Nephron (organoid): ENCODE results near the gene MLPH.

ENCODE experiments used
- H3K27ac Mint-ChIP-seq, 3 experiments: 2 replicates each; pipeline ENCODE4 v1.8.0; 2020; ENCODE audit warnings: mixed read lengths in 3 of 3, mild to moderate bottlenecking in 2 of 3, moderate library complexity in 1 of 3
- H3K27me3 Mint-ChIP-seq: 2 replicates; pipeline ENCODE4 v1.8.0; 2021; ENCODE audit warnings: low read depth, mild to moderate bottlenecking, moderate library complexity, mixed read lengths
- H3K36me3 Mint-ChIP-seq: 2 replicates; pipeline ENCODE4 v1.8.0; 2020; ENCODE audit warnings: low read depth, mixed read lengths
- H3K4me1 Mint-ChIP-seq: 2 replicates; pipeline ENCODE4 v1.8.0; 2020; ENCODE audit warnings: mixed read lengths
- H3K4me3 Mint-ChIP-seq, 3 experiments: 2 replicates each; pipeline ENCODE4 v1.8.0; 2020; ENCODE audit warnings: mild to moderate bottlenecking in 3 of 3, mixed read lengths in 3 of 3, moderate library complexity in 2 of 3
- H3K9me3 Mint-ChIP-seq: 2 replicates; pipeline ENCODE4 v1.8.0; 2020; ENCODE audit warnings: mixed read lengths
- CTCF ChIP-seq, 3 experiments: fragments of 200-600 bp; sonication (generic); IDR thresholded peaks; one replicate each; pipeline ENCODE4 v1.5.0; 2021; ENCODE audit warnings: antibody characterized with exemption in 3 of 3; ENCODE audit not compliant: unreplicated experiment in 3 of 3

MLPH gene

GRCh38 chr2:237488901-237489860 is 2.1 kb downstream of the MLPH start:
- Mint-ChIP-seq H3K4me1 (peaks cover 11% of the 10 kb centered on the region), H3K4me3 (peak overlapping the region in 1 of 3 experiments; percentile 12), H3K9me3 (peaks cover 40% of the 10 kb centered on the region), H3K36me3 (no peaks in the 10 kb centered on the region), H3K27ac (no peak overlapping the region), H3K27me3 (peaks cover 72% of the 10 kb centered on the region)
- TF ChIP-seq CTCF (IDR thresholded peaks at IDR 0.05; ENCODE audit: unreplicated experiment in 3 of 3), result no peak

GRCh38 chr2:237490009-237490711 is 3.1 kb downstream of the MLPH start:
- Mint-ChIP-seq H3K4me3 (no peak overlapping the region), H3K9me3 (peaks cover 43% of the 10 kb centered on the region), H3K27me3 (peaks cover 66% of the 10 kb centered on the region), H3K27ac (peak overlapping the region in 1 of 3 experiments; percentile 54), H3K36me3 (no peaks in the 10 kb centered on the region), H3K4me1 (peaks cover 11% of the 10 kb centered on the region)
- no peak for TF ChIP-seq CTCF (IDR thresholded peaks at IDR 0.05; ENCODE audit: unreplicated experiment in 3 of 3)

- Mint-ChIP-seq H3K27me3 (peaks cover 62% of the 10 kb centered on the region), H3K9me3 (peaks cover 43% of the 10 kb centered on the region)
- TF ChIP-seq CTCF (IDR thresholded peaks at IDR 0.05; ENCODE audit: unreplicated experiment in 3 of 3), result no peak
Measured at GRCh38 chr2:237490795-237491194, 3.7 kb downstream of the MLPH start.

GRCh38 chr2:237491515-237492118 is 4.6 kb downstream of the MLPH start:
- H3K27me3 Mint-ChIP-seq, result peaks cover 54% of the 10 kb centered on the region
- peaks cover 6% of the 10 kb centered on the region for H3K4me1 Mint-ChIP-seq
- no peak for TF ChIP-seq CTCF (IDR thresholded peaks at IDR 0.05; ENCODE audit: unreplicated experiment in 3 of 3)
- no peaks in the 10 kb centered on the region for H3K36me3 Mint-ChIP-seq
- no peak overlapping the region for H3K27ac Mint-ChIP-seq
- peaks cover 43% of the 10 kb centered on the region for H3K9me3 Mint-ChIP-seq
- H3K4me3 Mint-ChIP-seq, result no peak overlapping the region

More at GRCh38 chr2:237490795-237491194, 3.7 kb downstream of the MLPH start:
- Mint-ChIP-seq H3K4me3 (no peak overlapping the region), H3K4me1 (peaks cover 11% of the 10 kb centered on the region), H3K27ac (peak overlapping the region in 1 of 3 experiments; percentile 54), H3K36me3 (no peaks in the 10 kb centered on the region)

- Mint-ChIP-seq H3K27me3 (peaks cover 48% of the 10 kb centered on the region), H3K36me3 (no peaks in the 10 kb centered on the region), H3K4me3 (no peak overlapping the region), H3K9me3 (peaks cover 43% of the 10 kb centered on the region), H3K27ac (no peak overlapping the region), H3K4me1 (peaks cover 6% of the 10 kb centered on the region)
- no peak for TF ChIP-seq CTCF (IDR thresholded peaks at IDR 0.05; ENCODE audit: unreplicated experiment in 3 of 3)
Measured at GRCh38 chr2:237492137-237492890, 5.3 kb downstream of the MLPH start.
